IPS-11a (cell line): ENCODE measurements around the gene CNTN5.

Source experiments
- H3K4me3 ChIP-seq: one replicate; pipeline ENCODE4 v1.5.1; 2013; ENCODE audit warnings: low read depth, low read length, control low read depth

CNTN5 gene

DNA sequence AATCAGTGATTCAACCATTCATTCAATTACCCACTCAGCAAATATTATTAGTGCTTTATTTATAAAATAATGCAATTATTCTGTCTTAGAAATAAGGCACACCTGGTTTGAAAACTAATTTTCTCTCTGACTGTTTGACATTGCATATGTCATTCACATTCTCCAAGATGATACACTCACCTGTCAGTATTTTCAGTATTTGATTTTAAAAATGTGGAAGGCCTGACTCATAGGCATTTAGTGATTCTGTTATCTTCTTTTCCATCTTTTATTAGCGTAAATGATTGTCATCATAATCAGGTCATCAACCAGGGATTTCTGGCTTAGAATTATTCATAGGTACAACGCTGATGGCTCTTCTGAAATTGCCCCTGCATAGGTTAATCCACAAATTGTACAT, 480.9 kb downstream of the CNTN5 start:
- no peak overlapping the region for H3K4me3 ChIP-seq

DNA sequence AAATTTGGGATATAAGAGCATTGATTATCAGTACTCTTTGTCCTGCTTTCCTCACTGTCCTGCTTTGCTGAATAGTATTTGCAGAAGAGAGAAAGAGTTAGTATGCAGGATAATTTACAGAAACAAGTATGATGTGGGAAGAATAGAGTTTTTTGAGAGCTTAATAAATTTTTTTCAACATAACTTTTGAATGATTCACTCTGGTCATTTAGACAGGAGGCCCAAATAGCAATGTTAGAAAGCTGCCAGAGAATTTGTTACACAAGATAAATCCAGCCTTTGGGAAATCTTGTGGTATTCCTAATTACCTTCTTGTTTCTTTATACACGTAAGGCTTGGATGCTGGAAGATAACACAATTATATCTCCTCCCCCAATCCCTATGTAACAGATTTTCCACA, 484.6 kb downstream of the CNTN5 start:
- no peak overlapping the region for H3K4me3 ChIP-seq

DNA sequence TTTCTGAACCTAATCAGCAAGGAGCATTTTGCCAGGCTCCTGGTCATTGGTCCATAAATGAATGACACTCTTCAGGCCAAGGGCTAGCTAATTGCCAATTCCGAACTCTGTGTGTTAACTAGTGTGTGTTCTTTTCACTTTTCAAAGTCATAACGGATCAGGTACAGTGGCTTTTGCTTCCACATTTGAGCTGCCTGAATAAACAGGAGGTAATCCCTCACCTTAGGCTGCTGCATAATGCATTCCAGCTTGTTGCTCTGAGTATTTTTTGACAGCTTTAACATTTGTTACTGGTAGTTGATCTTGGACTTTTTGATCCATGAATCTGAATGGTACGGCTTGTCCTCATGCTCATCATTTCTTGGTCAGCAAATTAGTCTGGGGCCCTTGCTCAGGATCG, 485.1 kb downstream of the CNTN5 start:
- H3K4me3 ChIP-seq = no peak overlapping the region

DNA sequence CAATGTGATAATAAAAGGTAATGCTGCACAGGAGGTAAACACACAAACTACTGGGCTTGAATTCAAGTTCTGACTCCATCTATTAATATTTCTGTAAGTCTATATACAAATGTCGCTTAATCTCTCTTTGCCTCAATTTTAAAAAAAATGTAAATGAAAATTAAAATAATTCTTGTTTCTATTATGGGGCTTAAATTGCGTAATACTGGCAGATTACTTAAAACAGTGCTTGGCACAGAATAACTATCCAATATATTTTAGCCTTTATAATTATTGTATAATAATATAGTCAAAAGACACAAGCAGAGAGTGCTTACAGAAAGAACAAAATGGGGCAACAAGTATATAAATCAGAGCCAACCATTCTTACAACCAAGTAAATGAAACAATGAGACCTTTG, 489.1 kb downstream of the CNTN5 start:
- H3K4me3 ChIP-seq = no peak overlapping the region

DNA sequence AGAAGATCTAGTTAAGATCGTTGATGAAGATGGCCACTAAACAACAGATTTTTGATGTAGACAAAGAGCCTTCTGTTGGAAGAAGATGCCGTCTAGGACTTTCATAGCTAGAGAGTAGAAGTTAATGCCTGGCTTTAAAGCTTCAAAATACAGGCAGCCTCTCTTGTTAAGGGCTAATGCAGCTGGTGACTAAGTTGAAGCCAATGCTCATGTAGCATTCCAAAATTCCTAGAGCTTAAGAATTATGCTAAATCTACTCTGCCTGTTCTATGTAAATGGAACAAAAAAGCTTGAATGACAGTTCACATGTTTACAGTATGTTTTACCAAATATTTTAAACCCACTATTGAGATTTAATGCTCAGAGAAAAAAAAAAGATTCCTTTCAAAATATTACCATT, 492.6 kb downstream of the CNTN5 start:
- H3K4me3 ChIP-seq = no peak overlapping the region

DNA sequence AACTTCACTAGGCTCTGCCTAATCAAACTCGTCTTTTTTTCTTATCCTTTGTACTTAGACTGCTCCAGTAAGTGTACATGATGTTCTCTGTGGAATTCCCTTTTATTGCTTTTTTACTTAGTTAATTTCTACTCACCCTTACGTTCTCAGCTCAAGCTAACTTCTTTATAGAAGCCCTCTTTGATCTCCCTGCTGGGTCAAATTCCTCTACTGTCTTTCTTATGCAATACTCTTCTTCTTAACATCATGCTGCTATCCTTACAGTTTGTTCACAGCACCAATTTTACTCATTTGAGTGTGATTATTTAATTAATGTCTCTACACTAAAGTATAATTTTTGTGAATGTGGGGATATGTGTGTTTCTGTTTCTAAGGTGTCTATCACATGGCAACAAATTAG, 498.3 kb downstream of the CNTN5 start:
- H3K4me3 ChIP-seq = no peak overlapping the region

DNA sequence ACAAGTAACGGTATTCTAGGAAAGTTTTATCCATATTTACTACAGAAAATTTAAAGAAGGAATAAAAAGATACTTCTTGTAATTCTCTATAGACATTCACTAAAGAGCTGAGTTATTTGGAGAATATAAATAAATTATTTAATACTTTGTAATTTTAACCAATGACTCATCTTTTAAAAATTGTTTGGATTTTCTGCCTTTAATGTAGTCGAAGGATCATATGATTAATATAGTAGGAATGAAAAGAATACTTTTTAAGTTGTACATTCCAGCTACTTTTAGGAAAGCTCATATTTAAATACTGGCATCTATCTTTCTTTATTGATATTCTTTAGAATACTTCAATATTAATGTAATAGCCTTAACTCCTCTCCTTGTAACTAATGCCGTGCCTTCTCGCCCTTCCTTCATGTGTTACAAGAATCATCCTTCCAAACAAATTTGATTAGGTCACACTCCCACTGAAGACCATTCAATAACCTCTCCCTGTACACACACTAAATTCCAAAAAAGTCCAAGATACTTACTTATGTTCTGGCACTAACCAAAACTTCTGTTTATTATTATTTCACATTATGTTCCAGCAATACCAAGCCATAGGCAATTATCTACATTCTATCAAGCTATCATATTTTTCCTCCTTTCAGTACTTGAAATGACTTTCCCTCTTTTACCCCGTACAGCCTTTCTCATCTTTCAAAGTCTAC, 501.9 kb downstream of the CNTN5 start:
- H3K4me3 ChIP-seq = no peak overlapping the region

DNA sequence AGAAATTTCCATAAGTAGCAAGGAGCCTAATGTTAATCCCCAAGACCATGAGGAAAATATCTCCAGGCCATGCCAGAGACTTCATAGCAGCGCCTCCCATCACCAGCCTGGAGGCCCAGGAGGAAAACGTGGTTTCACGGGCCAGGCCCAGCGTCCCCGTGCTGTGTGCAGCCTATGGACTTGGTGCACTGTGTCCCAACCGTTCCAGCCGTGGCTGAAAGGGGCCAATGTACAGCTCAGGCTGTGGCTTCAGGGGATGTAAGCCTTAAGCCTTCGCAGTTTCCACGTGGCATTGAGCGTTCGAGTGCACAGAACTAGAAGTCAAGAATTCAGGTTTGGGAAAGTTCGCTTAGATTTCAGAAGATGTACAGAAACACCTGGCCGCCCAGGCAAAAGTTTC, 510.7 kb downstream of the CNTN5 start:
- no peak overlapping the region for H3K4me3 ChIP-seq

DNA sequence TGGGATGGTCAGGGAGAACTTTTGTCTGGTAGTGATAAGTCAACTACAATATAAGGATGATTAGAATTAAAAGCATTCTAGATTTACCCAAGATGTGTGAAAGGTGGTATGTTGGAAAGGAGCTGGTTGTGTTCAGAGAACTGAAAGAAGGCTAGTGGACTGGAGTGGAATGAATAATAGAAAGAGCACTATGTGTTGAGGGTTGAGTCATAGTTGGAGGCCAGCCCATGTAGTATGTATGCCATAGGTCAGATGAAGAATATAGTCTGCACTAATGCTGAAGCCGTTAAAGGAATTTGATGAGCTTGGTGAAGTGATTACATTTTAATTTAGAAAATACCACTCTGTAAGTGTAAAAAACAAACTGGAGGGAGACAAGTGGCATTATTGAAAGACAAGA, 514.1 kb downstream of the CNTN5 start:
- no peak overlapping the region for H3K4me3 ChIP-seq

DNA sequence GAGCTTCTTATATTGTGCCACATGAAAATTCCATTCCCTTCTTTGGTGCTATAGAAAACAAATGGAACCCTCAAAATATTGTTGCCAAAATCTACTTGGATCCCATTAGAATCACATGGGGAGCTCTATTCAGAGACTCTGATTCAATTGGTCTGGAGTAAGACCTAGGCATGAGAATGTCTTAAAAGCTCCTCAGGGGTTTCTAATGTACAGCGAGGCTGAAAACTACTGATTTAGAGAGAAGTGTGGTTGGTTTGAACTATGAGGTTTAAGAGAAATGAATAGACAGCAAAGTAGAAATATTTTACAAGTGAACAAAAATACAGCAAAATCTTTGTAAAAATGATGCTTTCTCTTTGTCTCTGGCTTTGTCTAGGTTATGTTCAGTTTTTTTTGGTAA, 514.7 kb downstream of the CNTN5 start:
- H3K4me3 ChIP-seq = no peak overlapping the region

DNA sequence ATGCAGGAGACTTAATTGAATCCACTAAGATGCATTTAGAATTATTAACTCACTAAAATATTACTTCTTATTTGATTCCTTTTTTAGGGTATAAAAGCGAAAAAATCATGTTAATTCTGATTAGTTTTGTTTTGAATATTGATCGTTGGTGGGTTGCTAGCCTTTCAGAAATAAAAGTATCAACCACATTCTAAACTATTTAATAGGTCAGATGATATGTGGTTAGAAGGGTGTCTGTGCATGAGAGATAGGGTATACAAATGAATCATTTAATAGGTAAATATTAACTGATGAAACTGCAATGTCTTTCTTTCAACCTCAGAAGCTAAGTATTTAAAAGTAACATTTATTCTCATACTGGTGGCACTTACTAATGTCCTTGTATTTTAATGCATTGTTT, 515.1 kb downstream of the CNTN5 start:
- no peak overlapping the region for H3K4me3 ChIP-seq

DNA sequence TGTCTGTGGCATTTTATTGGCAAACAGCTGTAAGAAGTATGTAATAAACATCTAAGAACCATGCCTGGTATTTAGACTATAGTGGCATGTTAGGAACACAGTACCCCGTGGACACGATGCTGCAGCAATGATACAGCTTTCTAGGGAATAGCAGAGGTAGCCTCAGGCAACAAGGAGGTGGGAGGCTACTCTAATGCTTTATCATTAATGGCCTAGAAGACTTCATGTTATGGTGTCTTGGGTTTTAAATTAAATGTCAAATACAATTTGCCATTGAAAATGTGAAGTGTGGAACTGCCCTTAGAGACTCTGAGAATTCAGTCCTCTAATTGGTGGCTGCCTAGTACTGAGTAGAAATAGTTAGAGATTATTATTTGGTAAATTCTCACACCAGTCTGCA, 516.9 kb downstream of the CNTN5 start:
- no peak overlapping the region for H3K4me3 ChIP-seq

DNA sequence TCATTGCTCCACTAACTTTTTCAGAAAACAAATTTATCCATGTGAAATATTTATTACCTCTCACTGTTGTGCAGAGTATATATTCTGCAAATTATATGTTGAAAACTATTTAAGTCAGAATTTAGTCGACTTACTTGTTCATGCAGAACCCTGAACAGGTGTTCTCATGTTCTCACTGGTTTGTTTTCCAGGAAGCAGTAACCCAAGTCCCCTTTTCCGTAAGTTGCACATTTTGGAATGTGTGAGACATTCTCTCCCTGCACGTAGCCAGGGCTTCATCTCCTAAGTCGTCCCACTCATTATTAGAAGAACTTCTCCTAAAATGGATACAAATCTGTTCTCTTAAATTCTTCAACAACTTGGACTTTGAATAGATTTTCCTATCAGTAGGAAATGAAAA, 524.9 kb downstream of the CNTN5 start:
- H3K4me3 ChIP-seq = no peak overlapping the region

DNA sequence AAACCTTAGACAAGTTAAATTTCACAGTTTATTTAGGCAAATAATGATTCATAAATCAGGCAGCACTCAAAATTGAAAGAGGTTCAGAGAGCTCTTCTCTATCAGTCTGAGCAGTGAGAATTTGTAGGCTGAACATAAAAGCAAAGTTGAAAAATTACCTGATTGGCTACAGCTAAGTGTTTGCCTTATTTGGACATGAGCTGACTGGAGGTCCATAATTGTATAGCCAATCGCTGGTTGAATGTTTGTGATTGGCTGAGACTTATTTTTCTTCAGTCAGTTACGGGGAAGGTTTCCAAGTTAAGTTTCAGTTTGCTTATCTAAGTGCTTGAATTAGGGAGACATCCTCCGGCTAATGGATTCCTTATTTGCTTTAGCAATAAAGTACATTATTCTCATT, 527.5 kb downstream of the CNTN5 start:
- H3K4me3 ChIP-seq = no peak overlapping the region

DNA sequence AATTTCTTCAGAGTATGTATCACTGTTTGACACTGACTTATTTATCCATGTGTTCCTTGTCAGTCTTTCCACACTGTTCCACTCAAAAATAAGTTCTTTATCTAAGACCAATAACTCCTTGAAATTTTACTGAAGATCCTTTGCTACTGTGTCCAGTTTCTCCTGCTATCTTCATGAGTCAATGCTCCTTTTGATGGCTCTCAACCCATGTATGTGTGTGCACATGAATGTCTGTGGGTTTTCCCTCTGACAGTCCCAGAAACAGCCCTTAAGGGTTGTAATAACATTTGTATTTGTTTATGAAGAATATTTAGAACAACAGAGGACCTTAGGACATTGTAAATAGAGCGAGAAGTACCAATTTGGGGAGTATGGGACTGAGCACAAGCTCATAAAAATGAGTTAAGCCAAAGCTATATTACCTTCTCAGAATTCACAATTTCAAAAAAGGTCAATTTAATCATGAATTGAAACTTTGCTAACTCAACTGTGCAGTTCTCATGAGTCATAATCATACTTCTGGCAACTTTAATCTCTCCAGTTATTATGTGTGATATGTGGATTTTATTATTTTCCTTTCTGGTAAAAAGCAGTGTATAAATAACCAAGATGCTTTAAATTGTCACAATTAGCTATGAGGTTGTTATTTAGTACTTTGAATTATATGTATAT, 533.6 kb downstream of the CNTN5 start:
- no peak overlapping the region for H3K4me3 ChIP-seq

DNA sequence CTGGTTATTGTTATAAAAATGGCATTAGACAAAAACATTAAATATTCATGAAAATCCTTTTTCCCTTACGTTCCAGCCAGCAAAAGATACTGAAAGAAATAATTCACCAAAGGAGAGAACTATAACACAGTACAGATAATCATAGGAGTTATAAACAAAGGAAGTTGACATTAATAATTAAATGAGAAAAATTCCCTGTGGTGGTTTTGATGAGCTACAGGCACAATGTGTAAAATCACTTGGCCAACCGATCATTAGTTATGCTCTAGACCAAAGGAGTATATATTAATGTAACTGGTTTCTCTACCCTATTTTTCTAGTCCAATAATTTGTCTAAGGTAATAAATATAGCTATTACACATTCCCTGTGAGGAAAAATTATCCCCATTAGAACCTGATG, 534.7 kb downstream of the CNTN5 start:
- H3K4me3 ChIP-seq = no peak overlapping the region

DNA sequence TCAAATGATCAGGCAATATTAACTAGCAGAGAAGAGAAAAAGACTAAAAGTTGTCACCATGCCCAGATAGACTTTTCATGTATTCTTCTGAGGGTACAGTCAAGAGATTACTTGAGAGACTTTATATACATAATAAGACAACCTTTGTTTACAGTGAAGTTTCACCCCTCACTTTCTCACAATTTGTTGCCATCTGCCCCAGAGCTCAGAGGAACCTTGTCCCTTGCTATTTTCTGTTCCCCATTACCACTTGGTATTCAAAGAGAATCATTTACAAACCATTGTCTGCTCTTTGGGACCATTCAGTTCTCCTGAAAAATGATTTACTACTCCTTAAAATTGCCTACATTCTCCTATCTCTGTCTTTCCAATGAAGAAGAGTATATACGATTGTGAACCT, 544.6 kb downstream of the CNTN5 start:
- no peak overlapping the region for H3K4me3 ChIP-seq

DNA sequence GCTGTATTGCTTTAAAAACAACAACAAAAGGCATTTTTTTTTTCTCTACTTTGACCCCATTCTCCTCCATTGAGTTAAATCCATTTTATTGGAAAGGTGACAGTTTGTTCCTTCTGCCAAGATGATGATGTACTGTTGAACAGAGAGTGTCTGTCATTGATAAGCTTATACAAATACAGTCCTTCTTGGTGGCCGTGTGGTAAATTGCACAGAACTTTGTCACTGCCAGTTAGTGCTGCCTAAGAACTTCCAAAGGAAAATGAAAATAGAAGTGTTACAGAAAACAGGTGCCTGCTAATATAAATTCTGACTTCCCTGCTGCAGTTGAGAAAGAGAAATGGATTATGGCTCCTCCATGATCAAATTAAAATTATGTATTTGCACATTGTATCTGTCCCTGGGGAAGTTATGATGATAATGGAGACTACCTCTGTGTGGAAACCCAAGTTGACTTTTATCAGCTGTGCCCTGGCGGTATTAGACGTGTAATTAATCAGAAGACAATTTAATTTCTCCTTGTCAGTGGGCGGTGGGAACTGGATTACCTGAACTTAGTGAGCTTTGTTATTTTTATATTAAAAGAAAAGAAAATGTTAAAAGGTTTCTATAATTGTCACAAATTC, 546.7 kb downstream of the CNTN5 start:
- H3K4me3 ChIP-seq = no peak overlapping the region

DNA sequence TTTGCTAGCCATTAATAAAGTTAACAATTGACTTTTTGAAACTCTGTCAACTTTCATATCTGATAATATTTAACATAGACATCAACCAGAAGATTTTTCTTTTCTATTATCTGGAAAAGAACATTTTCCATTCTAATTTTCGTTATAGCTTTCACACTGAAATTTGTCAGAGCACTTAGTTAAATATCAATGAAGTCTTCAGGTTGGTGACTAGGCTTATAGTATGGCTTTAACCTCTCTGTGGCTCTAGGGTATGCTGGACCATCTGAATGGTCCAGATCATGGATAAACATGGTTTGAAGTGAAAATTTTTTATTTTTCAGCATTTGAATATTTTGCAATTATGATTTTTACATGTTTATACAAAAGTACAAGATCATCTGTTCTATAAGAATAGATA, 548.1 kb downstream of the CNTN5 start:
- no peak overlapping the region for H3K4me3 ChIP-seq

DNA sequence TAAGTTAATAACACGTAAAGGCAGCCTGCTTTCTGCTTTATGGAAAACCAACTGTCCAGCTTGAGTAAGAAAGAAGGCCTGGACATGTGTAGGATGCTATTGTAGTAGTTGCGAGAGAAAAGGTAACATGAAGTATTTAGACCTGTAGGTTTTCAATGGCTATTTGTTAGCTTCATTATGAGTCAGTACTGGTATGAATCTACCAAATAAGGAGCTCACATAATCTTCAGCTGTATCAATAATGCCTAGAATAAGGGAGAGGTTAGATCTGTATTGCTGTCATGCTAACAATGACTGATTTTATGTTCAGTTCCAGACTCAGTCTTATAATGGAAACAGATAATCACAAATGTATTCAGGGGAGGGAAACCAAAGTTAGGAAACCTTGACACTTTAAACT, 550.3 kb downstream of the CNTN5 start:
- H3K4me3 ChIP-seq = no peak overlapping the region

DNA sequence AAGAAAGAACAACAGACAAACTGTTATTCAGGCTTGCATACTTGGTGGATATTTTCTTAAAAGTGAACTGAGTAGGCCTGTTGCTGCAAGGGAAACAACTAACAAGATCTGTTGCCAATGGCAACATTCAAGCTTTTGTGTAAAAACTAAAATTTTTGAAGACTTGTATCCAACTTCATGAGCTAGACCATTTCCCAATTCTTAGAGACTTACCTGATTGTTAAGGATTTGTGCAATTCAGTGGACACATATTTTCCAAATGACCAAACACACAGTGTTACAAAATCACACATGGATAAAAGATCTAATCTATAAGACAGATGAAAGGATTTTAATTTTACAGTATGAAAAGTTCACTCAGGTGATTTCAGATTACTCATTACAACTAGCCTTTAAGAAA, 564.1 kb downstream of the CNTN5 start:
- H3K4me3 ChIP-seq = no peak overlapping the region

DNA sequence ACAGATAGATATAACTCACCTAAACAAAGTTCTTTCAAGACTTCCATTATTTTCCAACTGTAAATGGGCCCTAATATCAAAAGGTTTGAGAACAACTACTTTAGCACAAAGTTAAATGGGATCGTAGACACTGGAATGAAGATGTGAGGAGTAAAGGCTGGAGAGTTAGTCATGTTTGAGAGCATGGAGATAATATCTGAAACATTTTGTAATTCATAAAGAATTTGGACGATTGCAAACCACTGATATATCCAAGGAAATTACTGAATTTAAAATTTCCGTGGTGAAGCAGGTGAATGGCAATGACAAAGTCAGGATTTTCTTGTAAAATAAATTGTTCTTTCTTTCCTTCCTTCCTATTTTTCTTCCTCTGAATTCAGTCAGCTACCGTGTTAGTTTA, 564.9 kb downstream of the CNTN5 start:
- no peak overlapping the region for H3K4me3 ChIP-seq

DNA sequence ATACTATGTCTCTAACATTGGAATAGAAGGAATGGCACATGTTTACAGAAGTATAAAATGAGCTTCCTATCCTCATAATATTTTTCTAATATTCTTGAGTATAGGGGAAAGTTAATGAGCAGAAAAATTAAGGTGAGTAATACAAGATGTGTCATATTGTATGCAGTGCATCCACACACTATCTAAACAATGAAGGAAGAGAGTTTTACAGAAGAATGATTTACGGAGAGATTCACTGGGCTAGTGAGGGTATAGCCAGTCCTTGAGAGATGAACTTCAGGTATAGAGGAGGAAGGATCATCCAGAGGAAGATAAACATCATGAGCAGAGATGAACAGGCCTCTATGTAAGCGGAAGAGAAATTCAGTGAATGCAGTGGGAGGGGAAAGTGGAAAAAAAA, 569.0 kb downstream of the CNTN5 start:
- H3K4me3 ChIP-seq = no peak overlapping the region
